H1 (cell line): Measurements from ENCODE around the gene NADSYN1. TPM values are rescaled to one million over a fixed set of nuclear protein-coding genes. Genes with fewer than 3 reads are reported as not detected.

ENCODE experiments used
- CBX8 ChIP-seq: fragments of 300-800, 300-1000 bp; sonication (generic); IDR thresholded peaks from 2 replicates; pipeline ENCODE4 v1.7.1; 2016; ENCODE audit warnings: low read depth, low read length, borderline replicate concordance
- EZH2 ChIP-seq: fragments of 200-600 bp; sonication (generic); IDR thresholded peaks from 2 replicates; pipeline ENCODE4 v1.7.1; 2012; ENCODE audit warnings: low read depth, mild to moderate bottlenecking, moderate library complexity, low read length, inconsistent platforms; ENCODE audit not compliant: severe bottlenecking
- KDM4A ChIP-seq: IDR thresholded peaks from one replicate; pipeline ENCODE4 v1.7.1; 2012; ENCODE audit warnings: low read depth, mild to moderate bottlenecking, moderate library complexity, low read length, inconsistent platforms; ENCODE audit not compliant: severe bottlenecking
- POU5F1 ChIP-seq: IDR thresholded peaks from 2 replicates; pipeline ENCODE4 v1.6.1; 2011; ENCODE audit warnings: low read depth, mild to moderate bottlenecking, low read length, moderate library complexity
- RAD21 ChIP-seq, 2 experiments: IDR thresholded peaks in 1 of 2; conservative IDR thresholded peaks in 1 of 2; 2 replicates each; pipeline ENCODE4 v1.6.1; 2011; ENCODE audit warnings: low read depth in 2 of 2, low read length in 2 of 2, improper control_type of control experiment in 1 of 2, inconsistent platforms in 1 of 2, mild to moderate bottlenecking in 1 of 2, moderate library complexity in 1 of 2
- SIRT6 ChIP-seq: IDR thresholded peaks from one replicate; pipeline ENCODE4 v1.7.1; 2012; ENCODE audit warnings: low read length, inconsistent platforms
- SP2 ChIP-seq: IDR thresholded peaks from 2 replicates; pipeline ENCODE4 v1.6.1; 2012; ENCODE audit warnings: mild to moderate bottlenecking, low read length, inconsistent platforms
- SRF ChIP-seq: IDR thresholded peaks from 2 replicates; pipeline ENCODE4 v1.6.1; 2011; ENCODE audit warnings: mild to moderate bottlenecking, low read depth, low read length, moderate library complexity
- TEAD4 ChIP-seq: IDR thresholded peaks from 2 replicates; pipeline ENCODE4 v1.6.1; 2012; ENCODE audit warnings: low read depth, low read length, inconsistent platforms, mixed read lengths
- polyA plus RNA-seq, 7 experiments: library from polyadenylated mRNA; depleted of rRNA in 3 of 7; stranded (reverse) in 5 of 7; unstranded in 2 of 7; fragments of >200 nt in 5 of 7; fragments of 200-250 nt in 2 of 7; gene quantifications; 1 replicate in 5 of 7; 2 replicates in 1 of 7; 4 replicates in 1 of 7; pipeline versions ENCODE4 v1.2.1 to v1.2.3, GENCODE V29; 2011 to 2013; ENCODE audit warnings: missing spikeins in 2 of 7, mixed read lengths in 2 of 7
- total RNA-seq: library from RNA; stranded (reverse); fragmentation: NEBNext Ultra II Directional; extraction: Animal tissue kit (Norgen Biotek cat#: 25700); gene quantifications from 2 replicates; pipeline ENCODE4 v1.2.1, GENCODE V29; 2021
- TF ChIP-seq, protein P1 (sequence below): fragments of 300-600 bp; sonication (generic); IDR thresholded peaks from 2 replicates; pipeline ENCODE4 v1.7.1; 2012; ENCODE audit warnings: low read length, moderate library complexity, mild to moderate bottlenecking, inconsistent platforms; ENCODE audit not compliant: insufficient replicate concordance

The NADSYN1 gene
- total and polyA plus RNA-seq, 2 of the 8 experiments (the other 6 are each of a cell fraction or from before 2014, with no cell fraction given) = 38.3 to 38.6 TPM

DNA sequence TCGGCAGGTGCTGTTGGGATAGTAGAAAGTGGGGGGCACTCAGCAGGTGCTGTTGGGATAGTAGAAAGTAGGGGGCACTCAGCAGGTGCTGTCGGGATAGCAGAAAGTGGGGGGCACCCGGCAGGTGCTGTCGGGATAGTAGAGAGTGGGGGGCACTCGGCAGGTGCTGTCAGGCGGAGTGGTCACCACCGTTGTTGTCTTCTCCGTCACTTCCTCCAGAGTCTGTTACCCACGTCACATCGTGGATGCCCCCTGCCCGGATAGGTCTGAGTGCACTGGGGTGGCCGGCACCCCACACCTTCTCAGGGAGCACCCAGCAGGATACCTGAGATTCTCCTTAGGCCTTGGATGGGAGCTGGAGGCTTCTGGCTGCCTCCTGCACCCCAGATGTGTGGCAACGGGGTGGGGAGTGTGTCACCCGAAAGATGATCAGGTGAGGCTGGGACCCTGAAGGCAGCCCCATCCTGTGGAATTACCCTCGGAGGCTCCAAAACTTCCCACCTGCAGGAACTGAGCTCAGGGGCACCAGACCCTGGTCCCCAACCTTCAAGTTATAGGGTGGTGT, 50.0 kb downstream of the NADSYN1 start (continued):
- TF ChIP-seq, protein P1, sequence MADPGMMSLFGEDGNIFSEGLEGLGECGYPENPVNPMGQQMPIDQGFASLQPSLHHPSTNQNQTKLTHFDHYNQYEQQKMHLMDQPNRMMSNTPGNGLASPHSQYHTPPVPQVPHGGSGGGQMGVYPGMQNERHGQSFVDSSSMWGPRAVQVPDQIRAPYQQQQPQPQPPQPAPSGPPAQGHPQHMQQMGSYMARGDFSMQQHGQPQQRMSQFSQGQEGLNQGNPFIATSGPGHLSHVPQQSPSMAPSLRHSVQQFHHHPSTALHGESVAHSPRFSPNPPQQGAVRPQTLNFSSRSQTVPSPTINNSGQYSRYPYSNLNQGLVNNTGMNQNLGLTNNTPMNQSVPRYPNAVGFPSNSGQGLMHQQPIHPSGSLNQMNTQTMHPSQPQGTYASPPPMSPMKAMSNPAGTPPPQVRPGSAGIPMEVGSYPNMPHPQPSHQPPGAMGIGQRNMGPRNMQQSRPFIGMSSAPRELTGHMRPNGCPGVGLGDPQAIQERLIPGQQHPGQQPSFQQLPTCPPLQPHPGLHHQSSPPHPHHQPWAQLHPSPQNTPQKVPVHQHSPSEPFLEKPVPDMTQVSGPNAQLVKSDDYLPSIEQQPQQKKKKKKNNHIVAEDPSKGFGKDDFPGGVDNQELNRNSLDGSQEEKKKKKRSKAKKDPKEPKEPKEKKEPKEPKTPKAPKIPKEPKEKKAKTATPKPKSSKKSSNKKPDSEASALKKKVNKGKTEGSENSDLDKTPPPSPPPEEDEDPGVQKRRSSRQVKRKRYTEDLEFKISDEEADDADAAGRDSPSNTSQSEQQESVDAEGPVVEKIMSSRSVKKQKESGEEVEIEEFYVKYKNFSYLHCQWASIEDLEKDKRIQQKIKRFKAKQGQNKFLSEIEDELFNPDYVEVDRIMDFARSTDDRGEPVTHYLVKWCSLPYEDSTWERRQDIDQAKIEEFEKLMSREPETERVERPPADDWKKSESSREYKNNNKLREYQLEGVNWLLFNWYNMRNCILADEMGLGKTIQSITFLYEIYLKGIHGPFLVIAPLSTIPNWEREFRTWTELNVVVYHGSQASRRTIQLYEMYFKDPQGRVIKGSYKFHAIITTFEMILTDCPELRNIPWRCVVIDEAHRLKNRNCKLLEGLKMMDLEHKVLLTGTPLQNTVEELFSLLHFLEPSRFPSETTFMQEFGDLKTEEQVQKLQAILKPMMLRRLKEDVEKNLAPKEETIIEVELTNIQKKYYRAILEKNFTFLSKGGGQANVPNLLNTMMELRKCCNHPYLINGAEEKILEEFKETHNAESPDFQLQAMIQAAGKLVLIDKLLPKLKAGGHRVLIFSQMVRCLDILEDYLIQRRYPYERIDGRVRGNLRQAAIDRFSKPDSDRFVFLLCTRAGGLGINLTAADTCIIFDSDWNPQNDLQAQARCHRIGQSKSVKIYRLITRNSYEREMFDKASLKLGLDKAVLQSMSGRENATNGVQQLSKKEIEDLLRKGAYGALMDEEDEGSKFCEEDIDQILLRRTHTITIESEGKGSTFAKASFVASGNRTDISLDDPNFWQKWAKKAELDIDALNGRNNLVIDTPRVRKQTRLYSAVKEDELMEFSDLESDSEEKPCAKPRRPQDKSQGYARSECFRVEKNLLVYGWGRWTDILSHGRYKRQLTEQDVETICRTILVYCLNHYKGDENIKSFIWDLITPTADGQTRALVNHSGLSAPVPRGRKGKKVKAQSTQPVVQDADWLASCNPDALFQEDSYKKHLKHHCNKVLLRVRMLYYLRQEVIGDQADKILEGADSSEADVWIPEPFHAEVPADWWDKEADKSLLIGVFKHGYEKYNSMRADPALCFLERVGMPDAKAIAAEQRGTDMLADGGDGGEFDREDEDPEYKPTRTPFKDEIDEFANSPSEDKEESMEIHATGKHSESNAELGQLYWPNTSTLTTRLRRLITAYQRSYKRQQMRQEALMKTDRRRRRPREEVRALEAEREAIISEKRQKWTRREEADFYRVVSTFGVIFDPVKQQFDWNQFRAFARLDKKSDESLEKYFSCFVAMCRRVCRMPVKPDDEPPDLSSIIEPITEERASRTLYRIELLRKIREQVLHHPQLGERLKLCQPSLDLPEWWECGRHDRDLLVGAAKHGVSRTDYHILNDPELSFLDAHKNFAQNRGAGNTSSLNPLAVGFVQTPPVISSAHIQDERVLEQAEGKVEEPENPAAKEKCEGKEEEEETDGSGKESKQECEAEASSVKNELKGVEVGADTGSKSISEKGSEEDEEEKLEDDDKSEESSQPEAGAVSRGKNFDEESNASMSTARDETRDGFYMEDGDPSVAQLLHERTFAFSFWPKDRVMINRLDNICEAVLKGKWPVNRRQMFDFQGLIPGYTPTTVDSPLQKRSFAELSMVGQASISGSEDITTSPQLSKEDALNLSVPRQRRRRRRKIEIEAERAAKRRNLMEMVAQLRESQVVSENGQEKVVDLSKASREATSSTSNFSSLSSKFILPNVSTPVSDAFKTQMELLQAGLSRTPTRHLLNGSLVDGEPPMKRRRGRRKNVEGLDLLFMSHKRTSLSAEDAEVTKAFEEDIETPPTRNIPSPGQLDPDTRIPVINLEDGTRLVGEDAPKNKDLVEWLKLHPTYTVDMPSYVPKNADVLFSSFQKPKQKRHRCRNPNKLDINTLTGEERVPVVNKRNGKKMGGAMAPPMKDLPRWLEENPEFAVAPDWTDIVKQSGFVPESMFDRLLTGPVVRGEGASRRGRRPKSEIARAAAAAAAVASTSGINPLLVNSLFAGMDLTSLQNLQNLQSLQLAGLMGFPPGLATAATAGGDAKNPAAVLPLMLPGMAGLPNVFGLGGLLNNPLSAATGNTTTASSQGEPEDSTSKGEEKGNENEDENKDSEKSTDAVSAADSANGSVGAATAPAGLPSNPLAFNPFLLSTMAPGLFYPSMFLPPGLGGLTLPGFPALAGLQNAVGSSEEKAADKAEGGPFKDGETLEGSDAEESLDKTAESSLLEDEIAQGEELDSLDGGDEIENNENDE = no peak
- TF ChIP-seq SRF (no peak), RAD21 (IDR thresholded peaks at IDR 0.05 in 1 of 2, conservative IDR thresholded peaks at IDR 0.05 in 1 of 2; ENCODE audit: low read depth in 2 of 2, low read length in 2 of 2) (no peak), SIRT6 (no peak), CBX8 (no peak), EZH2 (no peak), SP2 (no peak), TEAD4 (no peak), POU5F1 (no peak), KDM4A (no peak)
